SH-SY5Y (cell line): Measurements from ENCODE around the gene TM7SF2.

Experiments
- GATA2 ChIP-seq: IDR thresholded peaks from 2 replicates; pipeline ENCODE4 v1.6.1; 2011; ENCODE audit warnings: mild to moderate bottlenecking, low read depth, low read length
- GATA3 ChIP-seq: IDR thresholded peaks from 2 replicates; pipeline ENCODE4 v1.6.1; 2011; ENCODE audit warnings: low read depth, mild to moderate bottlenecking, low read length, moderate library complexity

DNA sequence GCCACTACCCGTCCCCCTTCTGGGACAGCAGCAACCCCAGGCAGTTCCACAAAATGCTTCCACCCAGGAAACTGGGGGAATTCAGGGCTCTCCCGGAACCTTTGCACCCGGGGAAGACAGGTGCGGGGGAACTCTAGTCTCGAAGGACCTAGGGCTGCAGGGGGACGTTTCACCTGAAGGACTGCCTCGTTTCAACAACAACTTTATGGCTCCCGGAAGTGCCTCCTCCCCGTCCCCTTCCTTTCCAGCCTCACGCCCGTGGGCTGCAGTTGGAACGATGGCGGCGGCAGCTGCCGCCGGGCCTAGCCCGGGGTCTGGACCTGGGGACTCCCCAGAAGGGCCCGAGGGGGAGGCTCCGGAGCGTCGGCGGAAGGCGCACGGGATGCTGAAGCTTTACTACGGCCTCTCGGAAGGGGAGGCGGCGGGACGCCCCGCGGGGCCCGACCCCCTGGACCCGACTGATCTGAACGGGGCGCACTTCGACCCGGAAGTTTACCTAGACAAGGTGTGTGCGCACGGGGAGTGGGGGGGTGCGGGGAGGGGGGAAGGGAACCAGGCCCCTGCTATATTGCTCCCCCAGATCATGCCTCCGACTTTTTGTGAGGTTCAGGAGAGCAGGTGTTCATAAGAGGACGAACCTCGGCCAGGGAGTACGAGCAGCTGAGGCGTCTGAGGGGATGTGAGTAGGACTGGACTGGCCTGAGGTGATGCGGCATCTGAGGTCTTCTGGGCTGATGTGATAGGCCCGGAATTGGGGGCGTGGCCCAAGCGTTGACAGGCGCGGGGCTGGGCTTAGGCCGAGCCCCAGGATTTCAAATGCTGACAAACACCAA lies 15.5 kb upstream of the TM7SF2 start, which contains the start of gene VPS51:
- TF ChIP-seq GATA3, result no peak
- TF ChIP-seq GATA2, result 0 out of 2 replicates have a peak, but pooled peaks have one; percentile 25
